Cerebellar nuclear complex (tissue), 1 donor: ENCODE data around the gene BNIPL.

Source experiments
- DNase-seq, 2 experiments: peaks; one replicate each; lab custom pipeline; 2025; lab: John Stamatoyannopoulos, UW

BNIPL gene

GRCh38 chr1:151058692-151059091 is 22.3 kb downstream of the BNIPL start:
- DNase-seq: no peak

GRCh38 chr1:151059109-151060006 is 23.0 kb downstream of the BNIPL start, which contains the start of gene CDC42SE1:
Gene CDC42SE1, minus strand, starts transcription at chr1:151059622. Its CDS starts 3,892 bp downstream, at chr1:151055730.
- no peak for DNase-seq

GRCh38 chr1:151060007-151060656 is 23.7 kb downstream of the BNIPL start, which contains the start of gene MLLT11:
Gene MLLT11, plus strand, starts transcription at chr1:151060397. Its CDS starts 6,828 bp downstream, at chr1:151067225.
- peak; percentile 11 to 64 for DNase-seq

- peak in 1 of 2 experiments; percentile 25 for DNase-seq
Measured at GRCh38 chr1:151060657-151061421, 24.5 kb downstream of the BNIPL start.

GRCh38 chr1:151061704-151062103 is 25.3 kb downstream of the BNIPL start:
- DNase-seq: no peak

- DNase-seq: no peak
Measured at GRCh38 chr1:151062741-151063371, 26.5 kb downstream of the BNIPL start.

- DNase-seq: no peak
Measured at GRCh38 chr1:151065089-151065645, 28.8 kb downstream of the BNIPL start.

- no peak for DNase-seq
Measured at GRCh38 chr1:151067185-151067584, 30.8 kb downstream of the BNIPL start.

GRCh38 chr1:151069103-151069486 is 32.7 kb downstream of the BNIPL start:
- no peak for DNase-seq

GRCh38 chr1:151070474-151071276 is 34.3 kb downstream of the BNIPL start, which contains the start of gene GABPB2:
Gene GABPB2, plus strand, starts transcription at chr1:151070761. Its CDS starts 17,429 bp downstream, at chr1:151088190.
- DNase-seq: peak in 1 of 2 experiments; percentile 66

- no peak for DNase-seq
Measured at GRCh38 chr1:151072224-151072623, 35.8 kb downstream of the BNIPL start.

GRCh38 chr1:151085953-151086559 is 49.7 kb downstream of the BNIPL start:
- no peak for DNase-seq
